IMR-90 (cell line): Measurements from ENCODE around the gene CCNK. TPM values are rescaled to one million over a fixed set of nuclear protein-coding genes. Genes with fewer than 3 reads are reported as not detected.

Experiments used
- ATAC-seq: fragments of 200-7000 bp; cut with Tn5 transposase; 2 replicates; pipeline ENCODE4 v1.9.1; 2020; ENCODE audit warnings: low read depth, mild to moderate bottlenecking, moderate library complexity
- BruUV-seq: library from RNA; stranded (reverse); fragments of 400-500 nt; replicated peaks from 2 replicates; lab custom pipeline; 2021; lab: Mats Ljungman, UMichigan
- CTCF ChIA-PET: fragments of 300-600 bp; formaldehyde crosslinking; extraction: SDS; loops from one replicate; lab custom pipeline; 2021; ENCODE audit warnings: antibody characterized with exemption; lab: Yijun Ruan, JAX
- POLR2A ChIA-PET: fragments of 300-600 bp; sonication (Branson Sonifier 250); formaldehyde crosslinking; loops from one replicate; lab custom pipeline; 2022; ENCODE audit warnings: antibody characterized with exemption; ENCODE audit not compliant: unreplicated experiment; lab: Charles Lee
- DNase-seq: peaks from one replicate; pipeline ENCODE4 v3.0.0; 2013
- H2AFZ ChIP-seq: replicated peaks from 2 replicates; pipeline ENCODE3; 2013; ENCODE audit warnings: low read length, mild to moderate bottlenecking; ENCODE audit not compliant: poor library complexity
- H2AK5ac ChIP-seq: 2 replicates; pipeline ENCODE4 v1.6.1; 2013; ENCODE audit warnings: low read depth, low read length, inconsistent platforms
- H2AK9ac ChIP-seq: replicated peaks from 2 replicates; pipeline ENCODE3; 2013; ENCODE audit warnings: mild to moderate bottlenecking, low read depth, low read length, moderate library complexity; ENCODE audit not compliant: poor library complexity
- H2BK120ac ChIP-seq: 2 replicates; pipeline ENCODE4 v1.6.1; 2013; ENCODE audit warnings: low read depth, low read length, inconsistent platforms
- H2BK15ac ChIP-seq: 3 replicates; pipeline ENCODE4 v1.6.1; 2013; ENCODE audit warnings: low read depth, low read length, inconsistent platforms
- H2BK20ac ChIP-seq: 2 replicates; pipeline ENCODE4 v1.6.1; 2013; ENCODE audit warnings: low read depth, mild to moderate bottlenecking, inconsistent platforms, low read length, moderate library complexity
- H2BK5ac ChIP-seq: 2 replicates; pipeline ENCODE4 v1.6.1; 2013; ENCODE audit warnings: mild to moderate bottlenecking, low read depth, low read length, inconsistent platforms; ENCODE audit not compliant: poor library complexity, severe bottlenecking
- H3K14ac ChIP-seq: replicated peaks from 2 replicates; pipeline ENCODE4 v1.6.1; 2013; ENCODE audit warnings: low read depth, low read length, inconsistent platforms
- H3K18ac ChIP-seq: 2 replicates; pipeline ENCODE4 v1.6.1; 2013; ENCODE audit warnings: low read depth, low read length, control low read depth
- H3K23ac ChIP-seq: 2 replicates; pipeline ENCODE4 v1.6.1; 2013; ENCODE audit warnings: low read depth, low read length, inconsistent platforms
- H3K27ac ChIP-seq: 2 replicates; pipeline ENCODE4 v1.5.1; 2013; ENCODE audit warnings: mild to moderate bottlenecking, control low read depth, low read length; ENCODE audit not compliant: insufficient read depth
- H3K27me3 ChIP-seq: 2 replicates; pipeline ENCODE4 v1.6.1; 2013; ENCODE audit warnings: low read length; ENCODE audit not compliant: control insufficient read depth, insufficient read depth
- H3K36me3 ChIP-seq: 2 replicates; pipeline ENCODE4 v1.6.1; 2013; ENCODE audit warnings: low read length, mixed read lengths; ENCODE audit not compliant: control insufficient read depth, insufficient read depth
- H3K4ac ChIP-seq: 2 replicates; pipeline ENCODE4 v1.6.1; 2013; ENCODE audit warnings: low read depth, low read length, inconsistent platforms
- H3K4me1 ChIP-seq: 2 replicates; pipeline ENCODE4 v1.6.1; 2013; ENCODE audit warnings: low read length, mixed read lengths; ENCODE audit not compliant: control insufficient read depth, insufficient read depth
- H3K4me2 ChIP-seq: 2 replicates; pipeline ENCODE4 v1.6.1; 2013; ENCODE audit warnings: low read depth, mild to moderate bottlenecking, control low read depth, low read length, moderate library complexity
- H3K4me3 ChIP-seq: 2 replicates; pipeline ENCODE4 v1.5.1; 2013; ENCODE audit warnings: low read depth, mild to moderate bottlenecking, control low read depth, low read length, moderate library complexity; ENCODE audit not compliant: insufficient read depth
- H3K56ac ChIP-seq: 2 replicates; pipeline ENCODE4 v1.6.1; 2013; ENCODE audit warnings: low read length, inconsistent platforms; ENCODE audit not compliant: insufficient read depth; ENCODE audit errors: extremely low read depth
- H3K79me1 ChIP-seq, 2 experiments: 2 replicates each; pipeline ENCODE4 v1.6.1; 2013; ENCODE audit warnings: low read length in 2 of 2, inconsistent platforms in 1 of 2, low read depth in 1 of 2
- H3K9ac ChIP-seq: 2 replicates; pipeline ENCODE4 v1.6.1; 2013; ENCODE audit warnings: low read depth, low read length, control low read depth
- H3K9me1 ChIP-seq: 2 replicates; pipeline ENCODE4 v1.6.1; 2013; ENCODE audit warnings: low read length, inconsistent platforms; ENCODE audit not compliant: insufficient read depth
- H3K9me3 ChIP-seq: 2 replicates; pipeline ENCODE4 v1.6.1; 2013; ENCODE audit warnings: low read length; ENCODE audit not compliant: control insufficient read depth, insufficient read depth
- H4K20me1 ChIP-seq: 2 replicates; pipeline ENCODE4 v1.6.1; 2013; ENCODE audit warnings: low read length, inconsistent platforms; ENCODE audit not compliant: insufficient read depth
- H4K5ac ChIP-seq: 2 replicates; pipeline ENCODE4 v1.6.1; 2013; ENCODE audit warnings: mild to moderate bottlenecking, low read depth, low read length, control low read depth
- H4K8ac ChIP-seq, 2 experiments: 2 replicates each; pipeline ENCODE4 v1.6.1; 2013; ENCODE audit warnings: low read depth in 2 of 2, low read length in 2 of 2, control low read depth in 1 of 2, inconsistent platforms in 1 of 2
- H4K91ac ChIP-seq: 2 replicates; pipeline ENCODE4 v1.6.1; 2013; ENCODE audit warnings: low read depth, low read length, inconsistent platforms; ENCODE audit not compliant: insufficient read depth
- CTCF ChIP-seq: conservative IDR thresholded peaks from 2 replicates; pipeline ENCODE4 v1.5.1; 2012; ENCODE audit warnings: mild to moderate bottlenecking, low read depth, low read length, improper control_type of control experiment
- RAD21 ChIP-seq: IDR thresholded peaks from 2 replicates; pipeline ENCODE4 v1.6.1; 2012; ENCODE audit warnings: low read length, improper control_type of control experiment
- WGBS, 2 experiments: methylation state at CpG; one replicate each; pipeline versions ENCODE4 v1.1.5 to v1.1.7; 2013; ENCODE audit warnings: missing lambda C conversion rate in 2 of 2; ENCODE audit not compliant: insufficient read length in 1 of 2; ENCODE audit errors: extremely low coverage in 2 of 2; 5-methylcytosine and 5-hydroxymethylcytosine counted together
- dilution Hi-C: fragments of 300-500 bp; cut with HindIII; formaldehyde crosslinking; loops from one replicate; pipeline ENCODE4 v1.14.3; 2018; ENCODE audit warnings: low sequenced_read_pairs; ENCODE audit not compliant: unreplicated experiment
- in situ Hi-C: fragments of 300-500 bp; cut with MboI; formaldehyde crosslinking; loops from 3 replicates; pipeline ENCODE4 v1.14.3; 2019; ENCODE audit warnings: low sequenced_read_pairs, inconsistent platforms, mixed read lengths
- intact Hi-C: fragments of 100-400 bp; cut with micrococcal nuclease; formaldehyde crosslinking; loops from 2 replicates; pipeline ENCODE4 v1.10.0; 2022
- polyA plus RNA-seq, 3 experiments: library from polyadenylated mRNA; depleted of rRNA; stranded (reverse); fragments of >200 nt; gene quantifications; 2 replicates each; pipeline ENCODE4 v1.2.3, GENCODE V29; 2012; ENCODE audit warnings: low replicate concordance in 1 of 3
- total RNA-seq: library from RNA; depleted of rRNA; stranded (reverse); fragments of >200 nt; gene quantifications from 2 replicates; pipeline ENCODE4 v1.2.3, GENCODE V29; 2012

Gene CCNK
- total and polyA plus RNA-seq, 2 of the 4 experiments (the other 2 are of a cell fraction): 18.8 to 38.3 TPM

GRCh38 chr14:99445931-99446330 is 35.3 kb upstream of the CCNK start:
- H3K4me1 ChIP-seq: no peaks in the 10 kb centered on the region
- no peak overlapping the region for H3K18ac ChIP-seq
- no peak overlapping the region for H3K4me2 ChIP-seq
- H3K9me3 ChIP-seq: no peaks in the 10 kb centered on the region
- H3K14ac ChIP-seq: no peak overlapping the region
- POLR2A ChIA-PET: no interaction called here
- H4K8ac ChIP-seq: no peak overlapping the region
- no peak overlapping the region for H3K56ac ChIP-seq
- H3K27me3 ChIP-seq: no peaks in the 10 kb centered on the region
- no peak overlapping the region for H3K9ac ChIP-seq
- H2AFZ ChIP-seq: no peak overlapping the region
- H3K23ac ChIP-seq: no peak overlapping the region
- no CpG with 5 or more reads among the region's 7 CpGs for WGBS, 2 experiments
- no peaks in the 10 kb centered on the region; the same call in 1 of the 2 replicates for H4K20me1 ChIP-seq
- TF ChIP-seq CTCF (no peak), RAD21 (no peak)
- CTCF ChIA-PET: no interaction called here
- in situ Hi-C loops: no loop called here
- H2AK9ac ChIP-seq: no peak overlapping the region
- H3K36me3 ChIP-seq: peaks cover 28% of the 10 kb centered on the region
- no peak for ATAC-seq
- no peak overlapping the region for H3K4me3 ChIP-seq
- dilution Hi-C loops: no loop called here
- H2BK5ac ChIP-seq: no peak overlapping the region
- H2AK5ac ChIP-seq: no peak overlapping the region
- H2BK120ac ChIP-seq: no peak overlapping the region
- H3K4ac ChIP-seq: no peak overlapping the region
- intact Hi-C loops: no loop called here
- no peak overlapping the region for H2BK20ac ChIP-seq
- H3K79me1 ChIP-seq: peaks cover 8 to 13% of the 10 kb centered on the region in 2 experiments; a peak in 3 of 4 replicates
- no peak overlapping the region for H3K27ac ChIP-seq
- no peak overlapping the region for H4K5ac ChIP-seq
- no peak overlapping the region for H2BK15ac ChIP-seq
- BruUV-seq: no TSS peak
- peaks cover 6% of the 10 kb centered on the region; the same call in 1 of the 2 replicates for H3K9me1 ChIP-seq
- no peak for DNase-seq
- H4K91ac ChIP-seq: no peak overlapping the region
